ENCODE measurements around the gene NXPH2. TPM values are rescaled to one million over a fixed set of nuclear protein-coding genes. Genes with fewer than 3 reads are reported as not detected.

The NXPH2 gene
- total and polyA plus RNA-seq, 2 of the 13 experiments (the other 11 are each of a cell fraction or from before 2014, with no cell fraction given): not detected

GRCh38 chr2:138689705-138690104 is 90.5 kb downstream of the NXPH2 start (continued):
- no peak for TF ChIP-seq RBAK (CRISPR knock-in tag; IDR thresholded peaks at IDR 0.05)
- TF ChIP-seq ATRX (CRISPR knock-in tag; IDR thresholded peaks at IDR 0.05; ENCODE audit: borderline replicate concordance): no peak

GRCh38 chr2:138682163-138682562 is 98.0 kb downstream of the NXPH2 start:
- Histone ChIP-seq H3K4me3 (replicated peaks in 1 of 3; ENCODE audit: insufficient read depth in 1 of 3, low read depth in 2 of 3, low read length in 3 of 3) (no peak overlapping the region), H3K27me3 (ENCODE audit: control insufficient read depth in 1 of 2, insufficient read depth in 2 of 2, low read length in 2 of 2) (no peaks in the 10 kb centered on the region; a peak in 1 of 5 replicates), H3K9me3 (ENCODE audit: low read length) (no peaks in the 10 kb centered on the region), H3K27ac (ENCODE audit: extremely low read length, insufficient read depth, low read length) (no peak overlapping the region), H3K4me1 (ENCODE audit: insufficient read depth, low read length) (no peaks in the 10 kb centered on the region), H4K20me1 (ENCODE audit: insufficient read depth, low read length) (no peaks in the 10 kb centered on the region), H3K9ac (ENCODE audit: insufficient read depth, low read depth, low read length) (no peak overlapping the region), H3K79me2 (ENCODE audit: insufficient read depth, low read length) (no peaks in the 10 kb centered on the region), H3K36me3 (replicated peaks in 1 of 2; ENCODE audit: control insufficient read depth in 1 of 2, insufficient read depth in 2 of 2, low read length in 2 of 2) (no peaks in the 10 kb centered on the region), H3K4me2 (ENCODE audit: low read depth, low read length) (no peak overlapping the region), H2AFZ (ENCODE audit: low read length) (no peak overlapping the region)
- in situ Hi-C loops (cut with HindIII; ENCODE audit: extremely low pct_ligation_motif_present, low pct_unique_long_range_greater_than_20kb) (no loop called here), intact Hi-C loops (cut with micrococcal nuclease; ENCODE audit: unreplicated experiment) (no loop called here)
- DNase-seq (ENCODE audit: low spot score): no peak
- TF ChIP-seq ZNF772 (CRISPR knock-in tag; IDR thresholded peaks at IDR 0.05): no peak
- no peak for TF ChIP-seq KMT2B (CRISPR knock-in tag; IDR thresholded peaks at IDR 0.05)
- no peak for TF ChIP-seq ZFP36 (IDR thresholded peaks at IDR 0.05; ENCODE audit: borderline replicate concordance, low read depth, low read length, partially characterized antibody)
- no peak for TF ChIP-seq MEF2D (CRISPR knock-in tag; IDR thresholded peaks at IDR 0.05)
- TF ChIP-seq JDP2 (CRISPR knock-in tag; IDR thresholded peaks at IDR 0.05; ENCODE audit: borderline replicate concordance): no peak
- TF ChIP-seq ARID2 (CRISPR knock-in tag; IDR thresholded peaks at IDR 0.05; ENCODE audit: borderline replicate concordance): no peak
- TF ChIP-seq SNAPC5 (CRISPR knock-in tag; IDR thresholded peaks at IDR 0.05; ENCODE audit: borderline replicate concordance): no peak
- TF ChIP-seq ZBTB39 (CRISPR knock-in tag; IDR thresholded peaks at IDR 0.05): no peak
- TF ChIP-seq GFI1 (CRISPR knock-in tag; IDR thresholded peaks at IDR 0.05; ENCODE audit: borderline replicate concordance): no peak
- TF ChIP-seq SNAPC2 (CRISPR knock-in tag; IDR thresholded peaks at IDR 0.05): no peak
- no peak for TF ChIP-seq MXI1 (IDR thresholded peaks at IDR 0.05; ENCODE audit: borderline replicate concordance, low read depth, low read length)
- no peak for TF ChIP-seq MEIS2 (CRISPR knock-in tag; IDR thresholded peaks at IDR 0.05)
- TF ChIP-seq ZKSCAN1 (IDR thresholded peaks at IDR 0.05; ENCODE audit: low read length): no peak
- no peak for TF ChIP-seq ZBTB42 (CRISPR knock-in tag; IDR thresholded peaks at IDR 0.05)
- ATAC-seq: no peak
- no TSS peak for BruUV-seq (replicated peaks)
- ChIA-PET POLR2A (no interaction called here), CTCF (ENCODE audit: low intra/inter-chr PET ratio, low total read pairs) (no interaction called here)
- 23% methylated on average over 2 of the region's 2 CpGs for WGBS (ENCODE audit: low lambda C conversion rate)
- FAIRE-seq: no peak

Measured in HepG2 (cell line).